PC-3 (cell line): ENCODE measurements around the gene ZNF629. TPM values are rescaled to one million over a fixed set of nuclear protein-coding genes. Genes with fewer than 3 reads are reported as not detected.

Experiments used
- ATAC-seq: fragments of 200-7000 bp; cut with Tn5 transposase; 2 replicates; pipeline ENCODE4 v1.9.1; 2020; ENCODE audit warnings: mild to moderate bottlenecking, moderate library complexity
- BruUV-seq: library from RNA; stranded (reverse); fragments of 400-500 nt; replicated peaks from 2 replicates; lab custom pipeline; 2021; lab: Mats Ljungman, UMichigan
- CTCF ChIA-PET: fragments of 300-600 bp; sonication (Branson Sonifier 250); formaldehyde crosslinking; loops from one replicate; lab custom pipeline; 2022; ENCODE audit warnings: antibody characterized with exemption; lab: Charles Lee
- POLR2A ChIA-PET: fragments of 300-600 bp; sonication (Branson Sonifier 250); formaldehyde crosslinking; loops from one replicate; lab custom pipeline; 2022; ENCODE audit warnings: antibody characterized with exemption; ENCODE audit not compliant: unreplicated experiment; lab: Charles Lee
- DNase-seq: peaks from one replicate; pipeline ENCODE4 v3.0.0-alpha.2; 2015
- H2AFZ ChIP-seq: fragments of 300-600 bp; sonication (generic); 2 replicates; pipeline ENCODE4 v1.6.0; 2016; ENCODE audit warnings: antibody characterized with exemption, low read length
- H3F3A ChIP-seq: fragments of 300-600 bp; sonication (generic); one replicate; pipeline ENCODE4 v1.6.0; 2017; ENCODE audit warnings: antibody characterized with exemption, low read length, control low read depth, mild to moderate bottlenecking; ENCODE audit not compliant: unreplicated experiment
- H3K27ac ChIP-seq: fragments of 300-600 bp; sonication (generic); 2 replicates; pipeline ENCODE4 v1.5.1; 2016; ENCODE audit warnings: mild to moderate bottlenecking, low read length
- H3K27me3 ChIP-seq: fragments of 300-600 bp; sonication (generic); 2 replicates; pipeline ENCODE4 v1.6.1; 2016; ENCODE audit warnings: low read length, mixed read lengths
- H3K36me3 ChIP-seq: fragments of 300-600 bp; sonication (generic); 2 replicates; pipeline ENCODE4 v1.6.1; 2016; ENCODE audit warnings: low read depth, mixed run types, low read length, mixed read lengths
- H3K4me1 ChIP-seq: fragments of 300-600 bp; sonication (generic); 2 replicates; pipeline ENCODE4 v1.5.1; 2016; ENCODE audit warnings: low read length; ENCODE audit not compliant: insufficient read depth
- H3K4me2 ChIP-seq: fragments of 300-600 bp; sonication (generic); 2 replicates; pipeline ENCODE4 v1.6.0; 2016; ENCODE audit warnings: low read length
- H3K4me3 ChIP-seq: fragments of 300-600 bp; sonication (generic); 2 replicates; pipeline ENCODE4 v1.5.1; 2016; ENCODE audit warnings: mild to moderate bottlenecking, low read length, mixed read lengths
- H3K79me2 ChIP-seq: fragments of 300-600 bp; sonication (generic); 2 replicates; pipeline ENCODE4 v1.6.1; 2017; ENCODE audit warnings: low read length, mixed read lengths
- H3K9ac ChIP-seq: fragments of 300-600 bp; sonication (generic); 2 replicates; pipeline ENCODE4 v1.6.0; 2016; ENCODE audit warnings: mild to moderate bottlenecking, low read length
- H3K9me2 ChIP-seq: fragments of 300-600 bp; sonication (generic); replicated peaks from 2 replicates; pipeline ENCODE4 v1.6.1; 2016; ENCODE audit warnings: mixed run types, low read length, mixed read lengths
- H3K9me3 ChIP-seq: fragments of 300-600 bp; sonication (generic); 2 replicates; pipeline ENCODE4 v1.6.1; 2016; ENCODE audit warnings: low read length, mixed read lengths
- H4K20me1 ChIP-seq: fragments of 300-600 bp; sonication (generic); 2 replicates; pipeline ENCODE4 v1.6.1; 2016; ENCODE audit warnings: low read length, mixed read lengths
- CTCF ChIP-seq: fragments of 300-600 bp; sonication (generic); conservative IDR thresholded peaks from 2 replicates; pipeline ENCODE4 v1.5.1; 2017; ENCODE audit warnings: antibody characterized with exemption, low read depth, mild to moderate bottlenecking, low read length
- EZH2 ChIP-seq: fragments of 300-600 bp; sonication (generic); IDR thresholded peaks from one replicate; pipeline ENCODE4 v1.6.1; 2017; ENCODE audit warnings: antibody characterized with exemption, mild to moderate bottlenecking, low read length; ENCODE audit not compliant: unreplicated experiment
- EZH2phosphoT487 ChIP-seq: fragments of 300-600 bp; sonication (generic); IDR thresholded peaks from 2 replicates; pipeline ENCODE4 v1.6.1; 2018; ENCODE audit warnings: mild to moderate bottlenecking, antibody characterized with exemption, low read length, borderline replicate concordance
- intact Hi-C: fragments of 100-400 bp; cut with micrococcal nuclease; formaldehyde crosslinking; loops from 2 replicates; pipeline ENCODE4 v1.9.0; 2023
- total RNA-seq: library from RNA; depleted of rRNA; stranded (reverse); fragments of >200 nt; gene quantifications from 2 replicates; pipeline ENCODE4 v1.2.3, GENCODE V29; 2014; rRNA removed

ZNF629 gene
- total RNA-seq, 1 experiment from 2014 or later: 7.8 TPM

GRCh38 chr16:30728899-30729672 is 57.9 kb downstream of the ZNF629 start:
- no peak for DNase-seq
- no TSS peak for BruUV-seq

More at GRCh38 chr16:30728899-30729672, 57.9 kb downstream of the ZNF629 start:
- Histone ChIP-seq H3K9me3 (no peaks in the 10 kb centered on the region), H3K27ac (no peak overlapping the region), H3K27me3 (no peaks in the 10 kb centered on the region), H2AFZ (no peak overlapping the region), H3K4me3 (no peak overlapping the region), H4K20me1 (no peaks in the 10 kb centered on the region), H3K79me2 (peaks cover 29% of the 10 kb centered on the region), H3K9ac (no peak overlapping the region), H3K36me3 (peaks cover 37% of the 10 kb centered on the region), H3K4me1 (no peaks in the 10 kb centered on the region), H3K9me2 (no peaks in the 10 kb centered on the region), H3K4me2 (no peak overlapping the region), H3F3A (no peaks in the 10 kb centered on the region)
- intact Hi-C loops: no loop called here
- no peak for ATAC-seq
- TF ChIP-seq CTCF (no peak), EZH2phosphoT487 (no peak), EZH2 (no peak)
- ChIA-PET POLR2A (no interaction called here), CTCF (no interaction called here)

Other genes starting within 250 kb of the ZNF629 start
- gene ZNF764, start 228.8 kb downstream of the ZNF629 start, total RNA-seq: 8.1 and 12.8 TPM in 2 replicates
- 5.5 and 14.3 TPM in 2 replicates for gene ZNF688, start 215.5 kb downstream of the ZNF629 start, total RNA-seq
- gene ZNF785, start 201.5 kb downstream of the ZNF629 start, total RNA-seq: 4.9 and 5.0 TPM in 2 replicates
- 6.0 and 6.9 TPM in 2 replicates for gene ZNF689, start 176.8 kb downstream of the ZNF629 start, total RNA-seq
- 9.6 and 14.5 TPM in 2 replicates for gene PRR14, start 136.2 kb downstream of the ZNF629 start, total RNA-seq
- 22.2 and 35.0 TPM in 2 replicates for gene FBRS, start 128.8 kb downstream of the ZNF629 start, total RNA-seq
- gene SRCAP, start 88.0 kb downstream of the ZNF629 start, total RNA-seq: 19.0 and 29.6 TPM in 2 replicates
- 28.6 and 30.9 TPM in 2 replicates for gene PHKG2, start 38.8 kb downstream of the ZNF629 start, total RNA-seq
- 8.6 and 9.6 TPM in 2 replicates for gene CFAP119, start 25.1 kb downstream of the ZNF629 start, total RNA-seq
- 64.1 and 80.2 TPM in 2 replicates for gene RNF40, start 24.9 kb downstream of the ZNF629 start, total RNA-seq
- 75.6 and 97.3 TPM in 2 replicates for gene BCL7C, start 106.9 kb upstream of the ZNF629 start, total RNA-seq
- 0.29 and 0.98 TPM in 2 replicates for gene CTF1, start 109.4 kb upstream of the ZNF629 start, total RNA-seq
- gene FBXL19, start 136.4 kb upstream of the ZNF629 start, total RNA-seq: 36.2 and 48.5 TPM in 2 replicates
- 3.6 and 5.7 TPM in 2 replicates for gene ORAI3, start 161.9 kb upstream of the ZNF629 start, total RNA-seq
- gene SETD1A, start 170.5 kb upstream of the ZNF629 start, total RNA-seq: 7.9 and 8.6 TPM in 2 replicates
- gene HSD3B7, start 198.0 kb upstream of the ZNF629 start, total RNA-seq: 12.0 and 16.3 TPM in 2 replicates
- gene STX1B, start 223.4 kb upstream of the ZNF629 start, total RNA-seq: 1.5 and 2.4 TPM in 2 replicates
- gene STX4, start 246.4 kb upstream of the ZNF629 start, total RNA-seq: 27.4 and 36.1 TPM in 2 replicates